Fibroblast of lung (primary cell): ENCODE results near the gene TCEAL8. TPM values are rescaled to one million over a fixed set of nuclear protein-coding genes. Genes with fewer than 3 reads are reported as not detected.

Source experiments
- DNase-seq, 2 donors: peaks; one replicate each; pipeline versions ENCODE4 v3.0.0 to v3.0.0-alpha.2; 2010; ENCODE audit warnings: low read depth in 2 of 2
- H2AFZ ChIP-seq: 2 replicates; pipeline ENCODE4 v1.5.1; 2012; ENCODE audit warnings: low read length, control low read depth, inconsistent platforms
- H3K27ac ChIP-seq: 2 replicates; pipeline ENCODE4 v1.5.1; 2011; ENCODE audit warnings: low read length, control low read depth; ENCODE audit not compliant: insufficient read depth
- H3K27me3 ChIP-seq: 2 replicates; pipeline ENCODE4 v1.5.1; 2011; ENCODE audit warnings: mild to moderate bottlenecking, low read length; ENCODE audit not compliant: control insufficient read depth, insufficient read depth
- H3K36me3 ChIP-seq: 2 replicates; pipeline ENCODE4 v1.5.1; 2011; ENCODE audit warnings: low read length; ENCODE audit not compliant: control insufficient read depth, insufficient read depth
- H3K4me1 ChIP-seq: 2 replicates; pipeline ENCODE4 v1.5.1; 2011; ENCODE audit warnings: low read length; ENCODE audit not compliant: control insufficient read depth, insufficient read depth; ENCODE audit errors: extremely low read depth
- H3K4me2 ChIP-seq: 2 replicates; pipeline ENCODE4 v1.5.1; 2011; ENCODE audit warnings: low read length, control low read depth; ENCODE audit not compliant: insufficient read depth; ENCODE audit errors: extremely low read depth
- H3K4me3 ChIP-seq, 4 experiments: fragments of 200-600 bp in 1 of 4; sonication (generic) in 1 of 4; replicated peaks in 1 of 4; 2 replicates each; pipeline ENCODE4 v1.5.1; 2011 to 2016; ENCODE audit warnings: low read length in 4 of 4, low read depth in 3 of 4, mild to moderate bottlenecking in 3 of 4, control low read depth in 2 of 4, inconsistent platforms in 1 of 4, mixed read lengths in 1 of 4; ENCODE audit not compliant: insufficient read depth in 1 of 4; ENCODE audit errors: control extremely low read depth in 1 of 4
- H3K79me2 ChIP-seq: 2 replicates; pipeline ENCODE4 v1.5.1; 2012; ENCODE audit warnings: mild to moderate bottlenecking, low read length, inconsistent platforms; ENCODE audit not compliant: control insufficient read depth, insufficient read depth
- H3K9ac ChIP-seq: 2 replicates; pipeline ENCODE4 v1.5.1; 2011; ENCODE audit warnings: mild to moderate bottlenecking, low read length, control low read depth; ENCODE audit not compliant: insufficient read depth
- H3K9me3 ChIP-seq: 2 replicates; pipeline ENCODE4 v1.5.1; 2012; ENCODE audit warnings: low read depth, low read length; ENCODE audit not compliant: control insufficient read depth, insufficient read depth
- H4K20me1 ChIP-seq: 2 replicates; pipeline ENCODE4 v1.5.1; 2011; ENCODE audit warnings: low read length; ENCODE audit not compliant: control insufficient read depth, insufficient read depth; ENCODE audit errors: extremely low read depth
- CTCF ChIP-seq, 2 donors: IDR thresholded peaks in 1 of 2; conservative IDR thresholded peaks in 1 of 2; 1 replicate in 1 of 2; 2 replicates in 1 of 2; pipeline ENCODE4 v1.5.1; 2011 to 2012; ENCODE audit warnings: low read length in 2 of 2, control low read depth in 1 of 2, inconsistent platforms in 1 of 2, low read depth in 1 of 2, mild to moderate bottlenecking in 1 of 2
- EZH2 ChIP-seq: IDR thresholded peaks from 2 replicates; pipeline ENCODE4 v1.5.1; 2012; ENCODE audit warnings: low read length, control low read depth, mild to moderate bottlenecking; ENCODE audit errors: missing control alignments
- polyA plus RNA-seq, 2 donors: library from polyadenylated mRNA; depleted of rRNA in 1 of 2; stranded (reverse) in 1 of 2; unstranded in 1 of 2; fragments of >200 nt; gene quantifications; 2 replicates each; pipeline ENCODE4 v1.2.1, GENCODE V29; 2011 to 2012; ENCODE audit warnings: missing spikeins in 1 of 2
- total RNA-seq: library from RNA; depleted of rRNA; stranded (reverse); fragments of >200 nt; gene quantifications from 2 replicates; pipeline ENCODE4 v1.2.1, GENCODE V29; 2014

TCEAL8 gene
- total and polyA plus RNA-seq, 2 donors (not counting 1 experiment from before 2014, with no cell fraction given) = 100 to 145 TPM

DNA sequence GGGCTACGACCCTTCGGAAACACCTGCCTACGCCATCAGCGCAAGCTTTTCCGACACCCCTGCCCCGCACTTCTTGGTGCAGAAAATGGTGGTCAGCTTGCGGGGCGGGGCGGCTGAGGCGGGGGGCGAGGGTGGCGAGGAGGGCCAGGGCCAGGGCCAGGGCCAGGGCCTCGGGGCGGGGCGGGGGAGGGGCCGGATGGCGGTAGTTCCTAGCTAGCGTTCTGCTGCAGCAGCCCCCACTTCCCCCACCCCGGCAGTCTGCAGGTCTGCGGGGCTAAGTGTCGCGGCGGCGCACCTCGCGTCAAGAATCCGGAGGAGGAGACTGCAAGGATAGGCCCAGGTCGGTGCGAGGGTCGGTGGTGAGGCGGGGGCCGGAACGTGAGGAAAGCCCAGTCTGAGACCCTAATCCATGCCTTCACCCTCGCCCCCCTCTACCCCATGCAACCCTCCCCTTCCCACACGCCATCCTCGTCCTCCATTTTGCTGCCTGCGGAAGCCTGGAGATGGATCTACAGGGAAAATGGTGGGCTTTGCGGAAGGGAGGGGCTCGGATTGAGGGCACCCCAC lies 39.4 kb downstream of the TCEAL8 start:
- Histone ChIP-seq H3K4me2 (peak overlapping the region; percentile 25), H3K27me3 (no peaks in the 10 kb centered on the region), H3K36me3 (no peaks in the 10 kb centered on the region), H3K79me2 (no peaks in the 10 kb centered on the region), H2AFZ (no peak overlapping the region), H3K9me3 (no peaks in the 10 kb centered on the region), H3K27ac (peak overlapping the region; percentile 27), H4K20me1 (no peaks in the 10 kb centered on the region), H3K4me3 (peak overlapping the region; percentile 44 to 65 (median 52)), H3K9ac (peak overlapping the region; percentile 53), H3K4me1 (no peaks in the 10 kb centered on the region)
- peak; percentile 4 to 7 for DNase-seq
- no peak for TF ChIP-seq CTCF (conservative IDR thresholded peaks at IDR 0.05 in 1 of 2, IDR thresholded peaks at IDR 0.05 in 1 of 2; ENCODE audit: low read depth in 1 of 2, low read length in 2 of 2)
- TF ChIP-seq EZH2 = no peak

DNA sequence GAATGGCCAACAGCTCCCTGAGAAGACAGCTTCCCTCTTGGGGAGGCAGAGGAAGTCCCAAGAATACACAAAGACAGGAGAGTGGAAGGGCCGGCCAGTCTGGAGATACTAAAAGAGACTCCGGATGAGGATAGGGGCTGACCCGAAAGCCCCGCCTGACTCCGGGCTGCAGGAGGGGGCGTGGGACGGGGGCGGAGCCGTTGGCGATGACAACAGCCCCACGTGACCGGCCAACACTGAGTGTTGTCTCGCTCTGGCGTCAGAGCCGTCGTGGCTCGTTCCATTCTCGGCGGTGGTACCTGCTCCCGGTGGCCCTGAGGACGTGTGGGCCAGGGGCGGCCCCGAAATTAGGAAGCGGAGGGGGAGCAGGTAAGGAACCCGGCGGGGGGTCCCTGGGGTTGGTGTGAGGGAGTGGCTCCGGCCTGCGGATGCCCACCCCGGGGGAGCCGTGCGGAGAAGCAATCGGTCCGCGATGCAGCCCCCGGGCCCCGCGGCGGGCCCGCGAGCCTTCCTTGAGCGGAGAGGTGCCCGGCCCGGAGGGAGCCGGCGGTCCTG lies 40.0 kb downstream of the TCEAL8 start, which contains the start of gene BEX4:
BEX4 (plus strand) TSS at position 239 of the 555 bp plus-strand sequence. CDS start 1,046 bp downstream, outside the sequence.
- H3K79me2 ChIP-seq = no peaks in the 10 kb centered on the region
- H3K4me1 ChIP-seq = no peaks in the 10 kb centered on the region
- no peak for TF ChIP-seq EZH2
- TF ChIP-seq CTCF (conservative IDR thresholded peaks at IDR 0.05 in 1 of 2, IDR thresholded peaks at IDR 0.05 in 1 of 2; ENCODE audit: low read depth in 1 of 2, low read length in 2 of 2) = no peak
- H3K4me2 ChIP-seq = peak within 1 kb of the TSS; percentile 59
- no peaks in the 10 kb centered on the region for H3K27me3 ChIP-seq
- peak within 1 kb of the TSS; percentile 27 for H3K27ac ChIP-seq
- no peaks in the 10 kb centered on the region for H3K36me3 ChIP-seq
- H3K9ac ChIP-seq = peak within 1 kb of the TSS; percentile 53
- H4K20me1 ChIP-seq = no peaks in the 10 kb centered on the region
- H2AFZ ChIP-seq = peak within 1 kb of the TSS; percentile 70
- DNase-seq = peak; percentile 57 to 65
- no peaks in the 10 kb centered on the region for H3K9me3 ChIP-seq
- H3K4me3 ChIP-seq = peak within 1 kb of the TSS; percentile 44 to 65 (median 52)

DNA sequence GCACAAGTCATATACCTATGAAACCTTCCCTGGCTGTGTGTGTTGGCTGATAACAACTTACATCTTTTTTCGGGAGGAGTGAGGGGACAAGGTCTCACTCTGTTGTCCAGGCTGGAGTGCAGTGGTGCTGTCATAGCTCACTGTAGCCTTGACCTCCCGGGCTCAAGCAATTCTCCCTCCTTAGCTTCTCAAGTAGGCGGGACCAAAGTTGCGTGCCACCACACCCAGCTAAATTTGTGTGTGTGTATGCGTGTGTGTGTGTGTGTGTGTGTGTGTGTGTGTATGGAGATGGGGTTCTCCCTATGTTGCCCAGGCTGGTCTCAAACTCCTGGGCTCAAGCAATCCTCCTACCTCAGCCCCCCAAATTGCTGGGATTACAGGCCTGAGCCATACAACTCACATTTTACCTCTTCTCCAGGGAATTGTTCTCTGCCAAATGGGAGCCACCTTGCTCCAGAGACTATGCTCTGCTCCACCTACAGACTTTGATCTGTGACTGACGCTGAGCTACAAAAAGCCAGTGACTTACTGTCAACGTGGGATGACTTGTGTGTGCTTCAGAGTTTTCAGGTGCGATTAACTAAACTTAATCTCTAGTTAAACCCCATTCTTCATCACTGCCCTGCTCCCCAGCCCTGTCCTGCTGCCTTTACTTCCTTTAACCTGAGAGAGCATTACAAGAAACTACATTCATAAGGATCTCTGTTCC lies 42.1 kb downstream of the TCEAL8 start:
- H3K79me2 ChIP-seq = no peaks in the 10 kb centered on the region
- H3K9ac ChIP-seq = no peak overlapping the region
- H3K36me3 ChIP-seq = no peaks in the 10 kb centered on the region
- H3K4me1 ChIP-seq = no peaks in the 10 kb centered on the region
- H2AFZ ChIP-seq = no peak overlapping the region
- H3K27me3 ChIP-seq = no peaks in the 10 kb centered on the region
- no peaks in the 10 kb centered on the region for H4K20me1 ChIP-seq
- H3K4me2 ChIP-seq = no peak overlapping the region
- no peak overlapping the region for H3K27ac ChIP-seq
- TF ChIP-seq CTCF (conservative IDR thresholded peaks at IDR 0.05 in 1 of 2, IDR thresholded peaks at IDR 0.05 in 1 of 2; ENCODE audit: low read depth in 1 of 2, low read length in 2 of 2) (no peak), EZH2 (no peak)
- no peak overlapping the region for H3K4me3 ChIP-seq
- no peaks in the 10 kb centered on the region for H3K9me3 ChIP-seq
- DNase-seq = no peak
